Hematopoietic multipotent progenitor cell (in vitro differentiated cells): Measurements from ENCODE around the gene GOLGA7B. TPM values are rescaled to one million over a fixed set of nuclear protein-coding genes. Genes with fewer than 3 reads are reported as not detected.

Source experiments
- DNase-seq, 3 donors: peaks; one replicate each; pipeline ENCODE4 v3.0.0-alpha.2; 2011 to 2015; ENCODE audit warnings: low read depth in 2 of 3, low spot score in 2 of 3
- total RNA-seq: library from RNA; depleted of rRNA; stranded (reverse); fragments of >200 nt; gene quantifications from one replicate; pipeline ENCODE4 v1.2.3, GENCODE V29; 2012

Gene GOLGA7B
- total RNA-seq, 1 donor, result under 0.01 TPM

GRCh38 chr10:97915346-97916131 is 65.9 kb downstream of the GOLGA7B start:
- no peak for DNase-seq

- DNase-seq, result no peak
Measured at GRCh38 chr10:97916586-97916985, 66.9 kb downstream of the GOLGA7B start.

GRCh38 chr10:97919012-97919411 is 69.4 kb downstream of the GOLGA7B start:
- peak in 1 of 3 donors; percentile 14 for DNase-seq

- no peak for DNase-seq
Measured at GRCh38 chr10:97920865-97921264, 71.2 kb downstream of the GOLGA7B start.

Other genes with a start within 250 kb of the GOLGA7B start
- 3.5 TPM for gene MORN4, start 216.3 kb upstream of the GOLGA7B start, total RNA-seq
- 6.5 TPM for gene PI4K2A, start 209.2 kb upstream of the GOLGA7B start, total RNA-seq
- gene AVPI1, start 162.6 kb upstream of the GOLGA7B start, total RNA-seq, result 8.9 TPM
- 22.9 TPM for gene MARVELD1, start 136.1 kb upstream of the GOLGA7B start, total RNA-seq
- 35.3 TPM for gene ZFYVE27, start 112.7 kb upstream of the GOLGA7B start, total RNA-seq
- gene SFRP5, start 77.8 kb upstream of the GOLGA7B start, total RNA-seq, result 1.9 TPM
- not detected for gene CRTAC1, start 180.8 kb downstream of the GOLGA7B start, total RNA-seq